ENCODE measurements around the gene CXCL8. TPM values are rescaled to one million over a fixed set of nuclear protein-coding genes. Genes with fewer than 3 reads are reported as not detected.

The CXCL8 gene
- total RNA-seq, 4 donors from 2014 or later: 25.6 TPM; not detected in 3

DNA sequence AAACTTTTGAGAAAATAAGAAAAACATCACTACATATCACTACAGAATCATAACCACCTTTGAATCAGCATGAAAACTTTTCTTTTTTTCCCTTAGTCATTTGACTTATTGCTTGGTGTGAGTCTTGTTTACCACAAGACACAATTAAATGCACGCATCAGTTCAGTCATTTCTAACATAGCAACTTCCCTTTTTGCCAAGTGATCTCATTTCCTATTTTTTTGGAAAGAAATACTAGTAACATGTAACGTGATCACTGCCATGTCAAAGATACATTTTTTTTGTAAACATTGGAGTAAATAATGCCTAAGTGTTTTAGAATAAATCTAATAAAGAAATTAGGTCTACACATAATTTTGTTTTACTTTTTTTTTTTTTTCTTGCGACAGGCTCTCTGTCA, 5.1 kb upstream of the CXCL8 start:
- H3K27me3 ChIP-seq: no peaks in the 10 kb centered on the region
- no peaks in the 10 kb centered on the region for H3K4me1 ChIP-seq
- no peak overlapping the region for H3K27ac ChIP-seq
- no peaks in the 10 kb centered on the region for H3K9me3 ChIP-seq
- H3K4me3 ChIP-seq: no peak overlapping the region
- no peaks in the 10 kb centered on the region for H3K36me3 ChIP-seq
- no peak for DNase-seq
- no peak for TF ChIP-seq CTCF (IDR thresholded peaks at IDR 0.05)
- no peak for TF ChIP-seq POLR2A (IDR thresholded peaks at IDR 0.05)

DNA sequence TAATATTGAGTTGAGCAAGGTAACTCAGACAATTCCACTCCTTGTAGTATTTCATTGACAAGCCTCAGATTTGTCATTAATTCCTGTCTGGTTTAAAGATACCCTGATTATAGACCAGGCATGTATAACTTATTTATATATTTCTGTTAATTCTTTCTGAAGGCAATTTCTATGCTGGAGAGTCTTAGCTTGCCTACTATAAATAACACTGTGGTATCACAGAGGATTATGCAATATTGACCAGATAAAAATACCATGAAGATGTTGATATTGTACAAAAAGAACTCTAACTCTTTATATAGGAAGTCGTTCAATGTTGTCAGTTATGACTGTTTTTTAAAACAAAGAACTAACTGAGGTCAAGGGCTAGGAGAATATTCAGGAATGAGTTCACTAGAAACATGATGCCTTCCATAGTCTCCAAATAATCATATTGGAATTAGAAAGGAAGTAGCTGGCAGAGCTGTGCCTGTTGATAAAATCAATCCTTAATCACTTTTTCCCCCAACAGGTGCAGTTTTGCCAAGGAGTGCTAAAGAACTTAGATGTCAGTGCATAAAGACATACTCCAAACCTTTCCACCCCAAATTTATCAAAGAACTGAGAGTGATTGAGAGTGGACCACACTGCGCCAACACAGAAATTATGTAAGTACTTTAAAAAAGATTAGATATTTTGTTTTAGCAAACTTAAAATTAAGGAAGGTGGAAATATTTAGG, 821 bp downstream of the CXCL8 start:
- TF ChIP-seq POLR2A (IDR thresholded peaks at IDR 0.05): no peak
- TF ChIP-seq CTCF (IDR thresholded peaks at IDR 0.05): no peak
- H3K27me3 ChIP-seq: no peaks in the 10 kb centered on the region
- no peaks in the 10 kb centered on the region for H3K36me3 ChIP-seq
- H3K27ac ChIP-seq: no peak overlapping the region
- no peak overlapping the region for H3K4me3 ChIP-seq
- H3K4me1 ChIP-seq: no peaks in the 10 kb centered on the region
- no peaks in the 10 kb centered on the region for H3K9me3 ChIP-seq
- DNase-seq: no peak

GRCh38 chr4:73741750-73742489, 1.6 kb downstream of the CXCL8 start:
- no peaks in the 10 kb centered on the region for H3K27me3 ChIP-seq
- no peaks in the 10 kb centered on the region for H3K4me1 ChIP-seq
- no peaks in the 10 kb centered on the region for H3K9me3 ChIP-seq
- TF ChIP-seq POLR2A (IDR thresholded peaks at IDR 0.05) (no peak), CTCF (IDR thresholded peaks at IDR 0.05) (no peak)
- no peak for DNase-seq
- no peak overlapping the region for H3K27ac ChIP-seq
- H3K4me3 ChIP-seq: no peak overlapping the region
- H3K36me3 ChIP-seq: no peaks in the 10 kb centered on the region

DNA sequence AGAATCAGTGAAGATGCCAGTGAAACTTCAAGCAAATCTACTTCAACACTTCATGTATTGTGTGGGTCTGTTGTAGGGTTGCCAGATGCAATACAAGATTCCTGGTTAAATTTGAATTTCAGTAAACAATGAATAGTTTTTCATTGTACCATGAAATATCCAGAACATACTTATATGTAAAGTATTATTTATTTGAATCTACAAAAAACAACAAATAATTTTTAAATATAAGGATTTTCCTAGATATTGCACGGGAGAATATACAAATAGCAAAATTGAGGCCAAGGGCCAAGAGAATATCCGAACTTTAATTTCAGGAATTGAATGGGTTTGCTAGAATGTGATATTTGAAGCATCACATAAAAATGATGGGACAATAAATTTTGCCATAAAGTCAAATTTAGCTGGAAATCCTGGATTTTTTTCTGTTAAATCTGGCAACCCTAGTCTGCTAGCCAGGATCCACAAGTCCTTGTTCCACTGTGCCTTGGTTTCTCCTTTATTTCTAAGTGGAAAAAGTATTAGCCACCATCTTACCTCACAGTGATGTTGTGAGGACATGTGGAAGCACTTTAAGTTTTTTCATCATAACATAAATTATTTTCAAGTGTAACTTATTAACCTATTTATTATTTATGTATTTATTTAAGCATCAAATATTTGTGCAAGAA, 2.3 kb downstream of the CXCL8 start:
- DNase-seq: no peak
- H3K27me3 ChIP-seq: no peaks in the 10 kb centered on the region
- no peaks in the 10 kb centered on the region for H3K4me1 ChIP-seq
- no peak overlapping the region for H3K27ac ChIP-seq
- H3K4me3 ChIP-seq: no peak overlapping the region
- no peaks in the 10 kb centered on the region for H3K9me3 ChIP-seq
- H3K36me3 ChIP-seq: no peaks in the 10 kb centered on the region
- TF ChIP-seq CTCF (IDR thresholded peaks at IDR 0.05) (no peak), POLR2A (IDR thresholded peaks at IDR 0.05) (no peak)

DNA sequence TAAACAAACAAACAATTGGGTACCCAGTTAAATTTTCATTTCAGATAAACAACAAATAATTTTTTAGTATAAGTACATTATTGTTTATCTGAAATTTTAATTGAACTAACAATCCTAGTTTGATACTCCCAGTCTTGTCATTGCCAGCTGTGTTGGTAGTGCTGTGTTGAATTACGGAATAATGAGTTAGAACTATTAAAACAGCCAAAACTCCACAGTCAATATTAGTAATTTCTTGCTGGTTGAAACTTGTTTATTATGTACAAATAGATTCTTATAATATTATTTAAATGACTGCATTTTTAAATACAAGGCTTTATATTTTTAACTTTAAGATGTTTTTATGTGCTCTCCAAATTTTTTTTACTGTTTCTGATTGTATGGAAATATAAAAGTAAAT, 2.9 kb downstream of the CXCL8 start:
- Histone ChIP-seq H3K9me3 (no peaks in the 10 kb centered on the region), H3K4me3 (no peak overlapping the region), H3K27ac (no peak overlapping the region), H3K27me3 (no peaks in the 10 kb centered on the region), H3K4me1 (no peaks in the 10 kb centered on the region), H3K36me3 (no peaks in the 10 kb centered on the region)
- DNase-seq: no peak
- TF ChIP-seq CTCF (IDR thresholded peaks at IDR 0.05) (no peak), POLR2A (IDR thresholded peaks at IDR 0.05) (no peak)
